ENCODE measurements around the gene GCSH.
A peak's percentile ranks its signal among the peaks of the same experiment; 100 is the strongest.
"Not testable (repeated sequence)": the region's sequence is repeated elsewhere in the genome, so short reads cannot be mapped to it uniquely, and the experiment has no call there.

GCSH gene

DNA sequence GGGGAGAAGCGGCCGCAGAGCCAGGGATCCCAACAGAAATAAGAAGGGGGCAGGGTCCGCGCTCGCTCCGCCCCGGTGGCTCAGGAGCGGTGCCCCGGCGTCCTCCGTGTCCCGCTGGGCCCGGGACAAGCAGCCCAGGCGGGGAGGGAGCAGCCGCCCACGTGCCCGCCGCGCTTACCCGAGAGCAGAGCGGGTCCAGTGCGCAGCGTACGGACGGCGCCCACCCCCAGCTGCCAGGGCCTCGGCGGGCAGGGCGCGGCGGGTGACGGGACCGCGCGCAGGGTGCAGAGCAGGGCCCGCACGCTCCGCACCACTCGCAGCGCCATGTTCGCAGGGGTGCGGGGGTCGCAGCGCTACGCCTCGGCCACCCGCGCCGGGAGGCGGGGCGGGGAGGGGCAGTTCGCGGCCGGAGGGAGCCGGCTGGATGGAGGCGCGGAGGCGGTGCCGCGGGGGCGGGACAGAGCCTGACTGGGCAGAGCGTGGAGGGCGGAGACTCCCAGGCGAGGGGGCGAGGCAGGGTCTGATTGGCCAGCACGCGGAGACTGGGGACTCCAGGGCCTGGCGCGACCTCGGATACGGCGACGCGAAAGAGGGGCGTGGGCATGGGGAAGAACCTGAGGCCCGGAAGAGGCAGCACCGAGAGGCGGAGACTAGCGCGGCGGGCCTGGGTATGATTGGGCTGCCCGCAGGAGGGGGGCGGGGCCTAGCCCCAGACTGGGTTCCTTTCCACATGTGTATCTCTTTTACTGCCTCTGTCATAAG lies at the start of gene GCSH:
Gene GCSH, minus strand, starts transcription at position 443 of the 762 bp plus-strand sequence. Its CDS starts 117 bp downstream, at position 326.
- DNase-seq (ENCODE audit: low read depth, low spot score): peak; percentile 96

DNA sequence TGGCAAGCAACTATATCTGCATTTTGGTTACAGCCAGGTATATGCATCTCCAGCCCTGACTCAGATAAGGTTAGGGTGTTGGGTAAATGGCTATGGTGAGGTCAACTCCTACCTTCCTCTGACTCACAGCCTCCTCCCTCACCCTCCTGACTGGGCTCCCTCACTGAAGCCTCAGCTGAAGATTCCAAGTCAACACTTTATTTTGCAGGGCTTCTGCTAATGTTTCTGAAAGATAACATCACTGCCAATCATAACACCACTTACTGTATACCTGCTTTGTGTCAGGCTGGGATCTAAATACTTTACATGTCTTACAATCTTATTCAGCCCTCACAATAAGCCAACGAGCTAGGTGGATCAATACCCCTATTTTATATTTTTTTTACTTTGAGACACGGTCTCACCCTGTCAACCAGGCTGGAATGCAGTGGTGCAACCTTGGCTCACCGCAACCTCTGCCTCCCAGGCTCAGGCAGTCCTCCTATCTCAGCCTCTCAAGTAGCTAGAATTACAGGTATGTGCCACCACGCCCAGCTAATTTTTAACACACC lies 47.8 kb upstream of the GCSH start:
- no peak for DNase-seq (ENCODE audit: low read depth, low spot score)

DNA sequence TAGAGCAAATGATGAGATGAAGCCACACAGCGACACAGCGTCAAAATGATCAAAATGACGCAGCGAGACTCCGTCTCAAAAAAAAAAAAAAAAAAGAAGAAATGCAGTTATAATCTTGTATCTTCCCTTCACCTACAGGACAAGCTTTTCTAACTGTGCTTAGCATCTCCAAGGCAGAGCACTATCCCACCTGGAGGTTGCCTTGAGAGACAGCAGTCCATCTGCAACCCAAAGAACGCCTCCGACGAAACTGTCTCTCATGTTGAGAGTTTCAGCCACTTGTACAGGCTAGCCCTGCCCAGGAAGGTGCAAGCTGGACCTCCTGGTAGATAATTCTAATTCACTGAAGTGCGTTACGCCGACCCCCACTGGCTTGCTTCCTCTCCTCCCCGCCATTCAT lies 46.7 kb upstream of the GCSH start:
- no peak for DNase-seq (ENCODE audit: low read depth, low spot score)

DNA sequence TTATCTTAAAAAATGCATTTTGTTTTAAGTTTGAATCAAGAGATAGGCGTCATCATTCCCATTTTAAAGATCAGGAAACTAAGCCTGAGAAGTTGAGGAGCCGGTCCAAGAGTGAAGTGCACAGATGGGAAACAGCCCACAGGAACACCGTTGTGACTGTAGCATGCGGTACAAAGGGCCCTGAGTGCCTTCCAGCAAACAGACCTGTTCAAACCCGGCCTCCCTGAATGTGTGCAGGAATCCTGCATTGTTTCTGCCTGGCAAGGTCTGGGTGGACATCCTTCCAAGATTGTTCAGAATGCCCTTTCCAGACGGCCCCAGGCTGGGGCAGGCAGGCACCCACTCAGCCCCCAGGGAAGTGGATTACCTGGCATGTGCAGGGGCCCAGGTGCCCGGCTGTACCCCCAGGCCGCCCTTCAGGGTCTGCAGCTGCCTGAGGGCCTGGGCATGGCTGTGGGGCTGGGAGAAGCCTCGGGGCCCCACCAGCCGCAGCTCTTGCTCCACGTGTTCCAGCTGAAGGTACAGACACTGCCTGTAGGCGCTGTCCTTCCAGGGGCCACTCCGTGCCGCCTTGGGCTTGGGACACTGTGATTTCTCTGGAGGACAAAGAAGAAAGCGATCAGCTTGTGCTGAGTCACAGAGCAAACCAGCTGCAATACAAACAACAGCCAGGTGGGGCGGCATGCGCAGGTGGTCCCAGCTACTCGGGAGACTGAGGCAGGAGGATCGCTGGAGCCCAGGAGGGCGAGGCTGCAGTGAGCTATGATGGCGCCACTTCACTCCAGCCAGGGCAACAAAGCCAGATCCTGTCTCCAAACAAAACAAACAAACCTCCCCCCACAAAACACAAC lies 45.0 kb upstream of the GCSH start:
- DNase-seq (ENCODE audit: low read depth, low spot score): no peak

DNA sequence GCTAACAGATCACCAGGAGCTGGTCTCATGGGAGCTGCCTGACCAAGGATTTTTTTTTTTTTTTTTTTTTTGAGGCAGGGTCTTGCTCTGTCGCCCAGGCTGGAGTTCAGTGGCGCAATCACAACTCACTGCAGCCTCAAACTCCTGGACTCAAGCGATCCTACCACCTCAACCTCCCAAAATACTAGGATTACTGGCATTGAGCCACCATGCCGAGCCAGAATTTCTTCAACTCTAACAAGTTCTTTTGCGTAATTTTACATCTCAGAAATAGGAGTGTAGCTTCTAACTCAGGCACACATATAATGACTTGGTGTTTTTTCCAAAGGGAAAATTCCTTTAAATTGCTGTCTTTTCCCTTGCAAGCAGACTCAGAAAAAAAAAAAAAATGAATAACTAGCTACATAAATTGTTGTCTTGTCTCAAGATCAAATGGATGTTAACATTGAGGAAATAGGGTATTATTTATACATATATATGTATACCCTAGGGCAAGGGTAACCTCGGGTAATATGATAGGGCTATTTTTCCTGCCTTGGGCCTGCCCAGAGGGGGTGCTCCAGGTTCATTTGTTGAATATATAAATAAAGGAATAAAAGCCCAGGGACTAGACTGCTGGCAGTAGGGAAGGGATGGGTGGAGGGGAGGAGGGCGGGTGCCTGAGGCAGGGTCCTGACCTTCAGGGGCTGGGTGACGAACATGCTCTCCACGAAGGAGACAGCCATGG lies 42.8 kb upstream of the GCSH start:
- DNase-seq (ENCODE audit: low read depth, low spot score): no peak

DNA sequence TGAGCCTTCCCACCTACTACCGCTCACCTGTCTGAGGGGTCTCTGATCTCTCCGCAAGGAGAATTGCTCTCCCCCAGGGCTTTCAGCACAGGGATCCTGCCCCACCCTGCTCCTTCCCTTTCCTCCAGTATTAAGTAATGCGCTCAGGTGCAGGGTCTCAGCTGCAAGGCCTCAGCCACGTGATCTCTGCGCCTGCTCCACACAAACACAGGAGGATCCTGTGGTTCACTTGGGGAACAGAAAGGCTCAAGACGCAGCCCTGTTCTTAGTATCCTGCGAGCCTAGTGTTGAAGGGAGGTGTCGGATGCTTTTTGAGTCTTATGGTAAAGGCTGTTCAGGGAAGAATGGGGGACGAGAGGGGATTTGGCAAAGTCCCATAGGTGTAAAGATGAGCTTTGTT lies 41.6 kb upstream of the GCSH start:
- no peak for DNase-seq (ENCODE audit: low read depth, low spot score)

DNA sequence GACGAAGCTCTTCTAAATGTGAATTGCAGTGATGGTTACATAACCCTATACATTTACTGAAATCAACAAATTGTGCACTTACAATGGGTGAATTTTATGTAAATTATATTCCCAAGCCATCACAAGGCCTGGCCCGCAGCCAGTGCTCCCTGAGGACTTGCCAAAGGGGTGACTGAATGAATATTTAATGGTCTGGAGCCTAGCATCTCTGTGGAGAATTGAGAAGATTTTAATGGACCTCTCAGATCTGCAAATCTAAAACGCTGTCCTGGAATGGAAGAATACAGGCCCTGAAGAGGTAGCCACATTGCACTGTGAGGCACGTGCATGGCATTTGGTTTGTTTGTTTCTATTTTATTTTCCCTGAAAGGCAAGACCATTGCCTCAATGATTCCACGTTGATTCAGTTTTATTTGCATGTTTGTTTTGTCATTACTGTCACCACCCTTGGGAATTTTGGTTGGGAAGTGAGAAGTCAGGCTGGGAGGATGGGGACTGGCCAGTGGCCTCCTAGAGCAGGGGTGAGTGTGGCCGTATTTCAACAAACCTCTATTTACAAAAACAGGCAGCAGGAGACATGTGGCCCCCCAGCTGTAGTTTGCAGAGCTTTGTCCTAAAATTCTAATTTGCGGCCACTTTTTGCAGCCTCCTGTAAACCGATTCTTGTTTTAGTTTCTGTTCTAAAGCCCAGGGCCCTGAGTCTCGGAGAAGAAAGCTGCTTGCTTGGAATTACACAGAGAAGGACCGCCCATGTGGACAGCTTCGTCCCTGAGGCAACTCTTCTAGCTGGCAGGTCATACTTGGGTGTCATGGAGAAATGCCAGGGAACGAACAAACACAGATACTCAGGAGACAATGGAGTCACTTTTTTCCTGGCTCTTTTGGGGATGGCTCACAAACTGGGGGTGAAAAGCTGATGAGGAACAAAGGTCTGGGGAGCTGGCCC lies 40.5 kb upstream of the GCSH start:
- DNase-seq (ENCODE audit: low read depth, low spot score): no peak

DNA sequence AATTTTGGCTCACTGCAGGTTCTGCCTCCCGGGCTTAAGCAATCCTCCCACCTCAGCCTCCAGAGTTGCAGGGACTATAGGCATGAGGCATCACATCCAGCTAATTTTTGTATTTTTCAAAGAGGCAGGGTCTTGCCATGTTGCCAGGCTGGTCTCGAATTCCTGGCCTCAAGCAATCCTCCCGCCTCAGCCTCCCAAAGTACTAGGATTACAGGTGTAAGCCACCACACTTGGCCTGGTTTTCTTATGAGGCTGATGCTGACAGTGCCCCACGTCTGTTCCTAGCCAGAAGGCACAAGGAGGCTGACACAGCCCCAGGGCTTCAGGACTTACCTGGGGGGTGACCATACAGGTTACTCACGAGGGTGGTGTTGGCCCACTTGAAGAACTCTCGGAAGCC lies 33.9 kb upstream of the GCSH start:
- DNase-seq (ENCODE audit: low read depth, low spot score): no peak

DNA sequence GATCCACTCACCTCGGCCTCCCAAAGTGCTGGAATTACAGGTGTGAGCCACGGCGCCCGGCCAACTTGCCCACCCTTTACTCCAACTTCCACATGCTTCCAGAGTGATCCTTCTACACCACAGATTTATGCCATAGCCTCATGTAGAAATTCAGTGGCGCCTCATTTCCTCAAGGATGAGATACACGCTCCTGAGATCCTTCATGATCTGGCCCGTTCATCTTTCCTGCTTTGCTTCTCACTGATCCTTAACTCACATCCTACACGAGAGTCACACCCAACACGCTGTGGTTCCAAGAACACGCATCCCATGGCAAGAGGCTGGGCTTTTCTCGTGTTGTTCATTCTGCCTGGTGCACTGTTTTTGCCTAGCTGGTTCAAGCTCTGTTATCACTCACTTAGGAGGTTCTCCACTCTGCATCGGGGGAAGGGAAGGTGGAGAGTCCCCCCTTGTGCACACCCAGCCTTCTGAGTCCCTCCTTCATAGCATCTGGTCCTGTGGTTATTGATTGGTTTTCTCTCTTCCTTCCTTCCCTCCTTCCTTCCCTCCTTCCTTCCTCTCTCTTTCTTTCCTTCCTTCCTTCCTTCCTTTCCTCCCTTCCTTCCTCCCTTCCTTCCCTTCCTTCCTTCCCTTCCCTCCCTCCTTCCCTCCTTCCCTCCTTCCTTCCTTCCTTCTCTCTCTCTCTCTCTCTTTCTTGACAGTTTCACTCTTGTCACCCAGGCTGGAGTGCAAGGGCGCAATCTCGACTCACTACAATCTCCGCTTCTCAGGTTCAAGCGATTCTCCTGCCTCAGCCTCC lies 32.7 kb upstream of the GCSH start:
- no peak for DNase-seq (ENCODE audit: low read depth, low spot score)

DNA sequence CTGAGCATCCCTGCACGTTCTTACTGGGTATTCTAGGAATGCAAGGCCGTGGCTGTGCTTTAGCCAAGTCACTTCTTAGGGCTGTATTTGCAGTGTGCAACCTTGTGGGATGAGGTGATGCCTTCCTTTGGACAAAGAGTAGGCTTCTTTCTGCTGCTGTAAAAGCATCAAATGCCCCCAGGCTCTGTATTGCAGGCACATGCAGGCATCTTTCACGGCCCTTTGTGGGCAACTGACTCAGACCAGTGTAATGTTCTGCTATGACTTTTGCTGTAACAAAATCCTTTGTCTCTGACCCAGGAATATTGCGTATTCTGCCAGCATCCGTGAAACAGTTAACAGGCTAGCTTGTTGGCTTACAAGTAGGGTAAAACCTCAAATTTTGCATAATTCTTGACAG lies 30.9 kb upstream of the GCSH start:
- DNase-seq (ENCODE audit: low read depth, low spot score): no peak

DNA sequence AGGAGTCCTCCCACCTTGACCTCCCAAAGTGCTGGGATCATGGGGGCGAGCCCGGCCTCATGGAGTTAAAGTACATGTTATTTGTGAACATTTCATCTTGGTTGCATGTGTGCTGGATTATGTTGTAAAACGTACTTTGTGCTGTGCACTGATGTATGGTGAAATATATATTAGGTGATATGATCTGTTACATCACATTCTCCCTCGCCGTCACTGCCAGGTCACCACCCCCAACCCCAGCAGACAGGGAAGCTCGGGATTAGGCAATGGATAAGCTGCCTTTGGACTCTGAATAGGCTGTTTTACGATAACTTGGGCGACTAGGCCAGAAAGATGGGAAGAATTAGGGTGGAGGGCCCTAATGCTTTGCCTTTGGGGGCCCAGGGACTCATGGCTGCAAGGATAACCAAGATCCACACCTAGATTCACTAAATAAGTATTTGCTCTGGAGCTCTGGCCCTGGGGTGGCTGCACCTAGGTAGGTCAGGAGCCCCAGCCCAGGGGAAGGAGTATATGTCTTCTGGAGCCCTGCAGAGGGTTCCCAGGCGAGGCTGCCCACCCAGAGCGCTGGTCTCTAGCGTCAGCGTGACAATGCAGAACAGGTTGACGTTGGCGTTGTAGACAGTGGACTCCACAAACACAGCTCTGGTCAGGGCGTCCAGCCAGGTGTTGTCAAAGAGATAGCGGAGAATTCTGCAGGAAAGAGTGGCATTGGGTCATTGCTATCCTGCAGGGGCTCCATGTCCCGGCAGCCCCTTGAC lies 27.1 kb upstream of the GCSH start:
- no peak for DNase-seq (ENCODE audit: low read depth, low spot score)

DNA sequence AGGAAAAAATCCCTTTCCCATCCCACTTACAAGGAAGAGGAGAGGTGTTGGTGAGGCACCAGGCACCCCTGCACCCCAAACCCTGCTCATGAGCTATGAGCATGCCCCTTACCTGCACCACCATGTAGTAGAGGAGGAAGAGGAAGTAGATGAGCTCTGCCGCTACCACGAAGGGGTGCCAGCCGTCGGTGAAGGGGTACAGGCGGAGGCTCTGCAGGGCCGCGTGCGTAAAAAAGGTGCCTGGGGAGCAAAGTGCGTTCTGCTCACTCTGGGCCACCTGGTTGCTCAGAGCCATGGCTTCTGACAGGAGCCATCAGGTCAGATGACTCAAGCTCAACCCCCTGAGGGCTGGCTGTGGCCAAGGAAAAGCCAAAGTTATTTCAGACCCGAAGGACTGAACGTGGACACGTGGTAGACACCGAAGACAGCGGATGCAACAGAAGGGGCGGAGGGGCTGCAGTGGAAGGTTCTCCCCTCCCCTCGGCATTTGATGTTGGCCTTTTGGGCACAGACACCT lies 25.3 kb upstream of the GCSH start:
- no peak for DNase-seq (ENCODE audit: low read depth, low spot score)

DNA sequence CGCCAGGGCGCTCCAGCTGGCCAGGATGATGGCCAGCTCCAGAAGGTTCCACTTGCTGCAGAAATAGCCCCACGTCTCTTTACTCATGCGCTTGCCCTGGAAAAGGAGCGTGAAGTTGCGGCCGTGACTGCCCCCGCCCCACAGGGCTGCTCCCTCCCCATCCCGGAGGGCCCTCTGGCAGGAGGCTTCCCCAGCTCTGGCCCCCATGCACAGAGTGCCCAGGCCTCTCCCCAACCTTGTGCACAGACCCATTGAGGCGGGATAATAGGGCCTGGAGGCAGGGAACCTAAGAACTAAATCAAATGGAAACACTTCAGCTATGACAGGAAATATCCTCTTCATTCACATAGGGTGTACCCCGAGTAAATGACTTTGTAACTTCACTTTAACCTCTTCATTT lies 21.2 kb upstream of the GCSH start:
- no peak for DNase-seq (ENCODE audit: low read depth, low spot score)

DNA sequence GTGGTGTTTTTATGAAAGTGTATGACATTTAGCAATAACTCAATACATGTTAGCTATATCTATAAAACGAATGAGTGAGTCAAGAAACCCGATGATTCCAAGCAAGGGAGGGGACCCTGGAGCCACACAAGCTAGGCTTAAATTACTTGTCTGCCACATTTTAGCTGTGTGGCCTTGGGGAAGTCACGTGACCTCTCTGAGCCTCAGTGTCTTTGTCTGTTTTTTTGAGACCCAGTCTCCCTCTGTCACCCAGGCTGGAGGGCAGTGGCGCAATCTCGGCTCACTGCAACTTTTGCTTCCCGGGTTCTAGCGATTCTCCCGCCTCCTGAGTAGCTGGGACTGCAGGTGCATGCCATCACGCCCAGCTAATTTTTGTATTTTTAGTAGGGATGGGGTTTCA lies 20.1 kb upstream of the GCSH start:
- DNase-seq (ENCODE audit: low read depth, low spot score): no peak

DNA sequence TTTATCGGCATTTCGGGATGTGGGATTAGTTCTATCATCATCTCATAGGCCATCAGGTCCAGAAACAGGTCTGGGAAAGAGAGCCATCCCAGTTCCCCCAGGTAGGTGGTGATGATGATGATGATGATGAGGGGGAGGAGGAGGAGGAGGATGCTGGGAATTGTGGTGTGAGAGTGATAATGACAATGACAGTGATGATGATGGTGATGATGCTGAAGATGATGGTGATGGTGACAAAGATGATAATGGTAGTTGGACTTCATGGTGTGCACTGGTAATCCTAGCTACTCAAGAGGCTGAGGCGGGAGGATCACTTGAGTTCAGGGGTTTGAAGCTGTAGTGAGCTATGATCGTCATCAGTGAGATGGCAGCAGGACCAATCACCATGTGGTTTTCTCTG lies 16.3 kb upstream of the GCSH start:
- DNase-seq (ENCODE audit: low read depth, low spot score): no peak

DNA sequence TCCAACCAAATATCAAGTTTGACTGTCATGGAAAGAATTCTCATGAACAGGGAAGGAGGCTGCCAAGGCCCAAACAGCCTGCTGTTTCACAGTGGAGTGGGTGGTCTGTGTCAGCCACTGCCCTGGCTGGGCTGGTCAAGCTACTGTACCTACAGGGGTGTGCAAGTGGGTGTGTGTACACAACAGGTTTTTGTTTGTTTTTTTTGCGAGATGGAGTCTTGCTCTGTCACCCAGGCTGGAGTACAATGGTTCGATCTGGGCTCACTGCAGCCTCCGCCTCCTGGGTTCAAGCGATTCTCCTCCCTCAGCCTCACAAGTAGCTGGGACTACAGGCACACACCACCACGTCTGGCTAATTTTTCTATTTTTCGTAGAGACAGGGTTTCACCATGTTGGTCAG lies 13.1 kb upstream of the GCSH start:
- not testable (repeated sequence) for DNase-seq (ENCODE audit: low read depth, low spot score)

DNA sequence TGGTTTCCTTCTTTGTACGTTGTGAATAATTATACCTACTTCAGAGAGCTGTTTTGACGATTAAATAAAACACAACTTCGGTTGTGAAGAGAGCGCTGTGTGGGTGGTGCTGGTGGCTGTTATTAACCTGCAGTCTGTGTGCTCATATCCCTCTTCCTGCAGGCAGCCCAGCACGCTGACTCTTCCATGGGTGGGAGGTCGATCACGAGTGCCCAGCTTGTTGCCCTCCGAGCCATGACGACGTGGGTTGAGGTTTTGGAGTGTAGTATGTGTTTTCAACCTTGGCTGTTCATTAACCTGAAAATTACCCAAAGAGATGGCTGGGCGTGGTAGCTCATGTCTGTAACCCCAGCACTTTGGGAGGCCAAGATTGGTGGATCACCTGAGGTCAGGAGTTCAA lies 11.3 kb upstream of the GCSH start:
- no peak for DNase-seq (ENCODE audit: low read depth, low spot score)

DNA sequence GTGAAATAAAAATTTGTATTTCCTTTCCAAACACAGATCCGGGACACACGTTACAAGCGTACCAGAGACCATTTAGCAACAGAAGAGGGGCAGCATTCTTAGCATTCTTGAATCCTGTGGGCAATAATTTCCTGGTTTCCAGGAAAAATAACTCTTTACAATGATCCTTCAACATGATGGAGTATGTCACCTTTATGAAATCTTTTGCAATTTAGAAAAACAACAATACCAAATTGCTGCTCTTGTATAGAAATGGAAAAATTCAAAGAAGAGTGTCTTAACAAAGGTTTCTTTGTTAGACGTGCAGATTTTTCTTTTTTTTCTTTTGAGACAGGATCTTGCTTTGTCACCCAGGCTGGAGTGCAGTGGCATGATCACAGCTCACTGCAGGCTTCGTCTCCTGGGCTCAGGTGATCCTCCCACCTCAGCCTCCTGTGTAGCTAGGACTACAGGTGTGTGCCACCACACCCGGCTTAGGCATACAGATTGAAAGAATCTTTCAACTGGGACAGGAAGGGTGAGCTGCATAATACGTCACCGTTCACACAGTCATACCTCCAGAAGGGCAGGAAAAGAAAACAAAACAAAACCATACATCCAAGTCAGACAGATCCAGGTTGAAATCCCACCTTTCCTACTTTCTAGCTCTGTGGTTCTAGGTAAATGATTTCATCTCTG lies 10.8 kb upstream of the GCSH start:
- no peak for DNase-seq (ENCODE audit: low read depth, low spot score)

DNA sequence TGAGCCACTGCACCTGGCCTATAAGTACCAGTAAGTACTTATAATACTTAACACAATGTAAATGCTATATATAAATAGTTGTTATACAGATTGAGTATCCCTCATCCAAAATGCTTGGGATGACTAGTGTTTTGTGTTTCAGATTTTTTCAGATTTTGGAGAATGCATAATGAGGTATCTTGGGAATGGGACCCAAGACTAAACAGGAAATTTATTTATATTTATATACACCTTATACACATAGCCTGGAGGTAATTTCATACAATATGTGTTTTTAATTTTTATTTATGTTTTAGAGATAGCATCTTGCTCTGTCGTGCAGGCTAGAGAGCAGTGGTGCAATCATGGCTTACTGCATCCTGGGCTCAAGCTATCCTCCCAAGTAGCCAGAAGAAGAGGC lies 9.8 kb upstream of the GCSH start:
- DNase-seq (ENCODE audit: low read depth, low spot score): no peak
